Middle frontal gyrus (tissue), 1 donor: ENCODE measurements around the gene GON4L.
"Not testable (repeated sequence)": the region's sequence is repeated elsewhere in the genome, so short reads cannot be mapped to it uniquely, and the experiment has no call there.

ENCODE experiments used
- DNase-seq: peaks from one replicate; pipeline ENCODE4 v3.0.0-alpha.2; 2015; ENCODE audit warnings: low spot score; ENCODE audit errors: extremely low spot score

The GON4L gene

GRCh38 chr1:155759017-155759416 is 98.0 kb downstream of the GON4L start:
- DNase-seq: not testable (repeated sequence)

- DNase-seq: not testable (repeated sequence)
These were observed 108.9 kb downstream of the GON4L start for GRCh38 chr1:155748141-155748540.

DNA sequence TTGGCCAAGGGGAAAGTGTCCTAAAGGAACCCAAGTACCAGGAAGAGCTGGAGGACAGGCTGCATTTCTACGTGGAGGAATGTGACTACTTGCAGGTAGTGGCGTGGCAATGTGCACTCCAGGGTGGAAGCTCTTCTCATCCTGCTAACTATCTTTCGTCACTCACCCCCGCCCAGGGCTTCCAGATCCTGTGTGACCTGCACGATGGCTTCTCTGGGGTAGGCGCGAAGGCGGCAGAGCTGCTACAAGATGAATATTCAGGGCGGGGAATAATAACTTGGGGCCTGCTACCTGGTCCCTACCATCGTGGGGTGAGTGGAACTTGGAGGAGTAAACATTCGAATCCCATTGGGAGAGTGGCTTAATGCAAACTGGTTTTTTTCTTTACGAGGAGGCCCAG is 109.4 kb downstream of the GON4L start:
- not testable (repeated sequence) for DNase-seq

DNA sequence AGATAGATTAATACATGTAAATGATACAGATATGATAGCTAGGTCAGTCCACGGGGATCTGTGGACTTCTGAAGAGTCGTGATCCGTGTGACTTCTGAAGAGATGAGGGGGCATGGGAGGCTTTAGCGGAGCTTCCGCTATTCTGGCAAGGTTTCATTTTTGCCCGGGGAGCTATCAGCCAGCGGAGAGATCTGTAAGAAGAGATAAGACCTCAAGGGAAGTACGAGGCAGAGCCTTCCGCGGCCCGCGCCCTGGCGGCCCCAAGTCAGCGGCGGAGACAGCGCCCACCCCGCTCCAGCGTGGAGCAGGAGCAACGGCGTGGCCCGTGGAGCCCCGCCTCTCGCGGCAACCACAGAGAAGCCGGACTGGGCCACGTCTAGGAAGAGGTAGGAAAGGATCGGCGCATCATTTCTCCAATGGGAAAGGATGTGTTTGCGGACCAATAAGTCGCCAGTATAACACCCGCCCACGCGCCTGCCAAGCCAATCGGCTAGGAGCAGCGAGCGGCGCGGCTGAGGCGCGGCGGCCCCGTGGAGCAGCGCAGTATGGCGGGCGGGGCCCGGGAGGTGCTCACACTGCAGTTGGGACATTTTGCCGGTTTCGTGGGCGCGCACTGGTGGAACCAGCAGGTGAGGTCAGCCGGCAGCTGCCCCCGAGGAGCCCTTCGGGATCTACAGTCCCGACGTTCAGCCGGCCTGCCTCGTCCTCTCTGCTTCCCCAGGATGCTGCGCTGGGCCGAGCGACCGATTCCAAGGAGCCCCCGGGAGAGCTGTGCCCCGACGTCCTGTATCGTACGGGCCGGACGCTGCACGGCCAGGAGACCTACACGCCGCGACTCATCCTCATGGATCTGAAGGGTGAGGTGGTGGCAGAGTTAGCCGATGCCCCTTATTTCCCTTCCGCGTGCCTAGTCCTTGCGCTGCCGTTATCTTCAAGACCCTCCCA is 111.5 kb downstream of the GON4L start:
- DNase-seq: peak; percentile 87

- DNase-seq: no peak
These were observed 112.2 kb downstream of the GON4L start for GRCh38 chr1:155744711-155745283.

DNA sequence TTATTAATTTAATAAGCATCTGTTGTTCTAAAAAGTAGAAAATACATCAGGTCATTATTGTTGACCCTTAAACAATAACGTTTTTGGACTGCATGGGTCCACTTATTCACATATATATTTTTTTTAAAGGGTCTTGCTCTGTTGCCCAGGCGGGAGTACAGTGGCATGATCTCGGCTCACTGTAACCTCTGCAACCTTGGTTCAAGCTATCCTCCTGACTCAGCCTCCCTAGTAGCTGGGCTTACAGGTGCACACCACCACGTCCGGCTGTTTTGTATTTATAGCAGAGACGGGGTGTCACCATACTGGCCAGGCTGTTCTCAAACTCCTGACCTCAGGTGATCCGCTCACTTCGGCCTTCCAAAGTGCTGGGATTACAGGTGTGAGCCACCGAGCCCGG is 115.1 kb downstream of the GON4L start:
- DNase-seq: no peak

- no peak for DNase-seq
These were observed 116.0 kb downstream of the GON4L start for GRCh38 chr1:155740995-155741394.

- DNase-seq: peak; percentile 36
These were observed 127.7 kb downstream of the GON4L start for GRCh38 chr1:155729031-155729898.

DNA sequence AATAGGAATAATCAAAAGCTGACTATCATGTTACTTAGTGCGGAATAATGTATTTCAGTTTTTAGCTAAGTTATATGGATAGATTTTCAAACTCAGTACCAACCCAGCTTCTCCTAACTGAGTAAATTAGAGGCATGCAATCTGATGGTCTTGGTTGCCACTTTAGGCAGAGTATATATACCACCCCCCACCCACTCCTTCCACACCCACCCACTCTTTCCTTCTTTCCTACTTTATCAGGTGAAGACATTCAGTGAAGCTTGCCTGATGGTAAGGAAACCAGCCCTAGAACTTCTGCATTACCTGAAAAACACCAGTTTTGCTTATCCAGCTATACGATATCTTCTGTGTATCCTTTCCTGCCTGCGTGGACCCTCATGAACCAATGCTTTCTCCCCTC is 131.9 kb downstream of the GON4L start:
- DNase-seq: no peak

GRCh38 chr1:155719703-155720102 is 137.3 kb downstream of the GON4L start:
- DNase-seq: no peak

DNA sequence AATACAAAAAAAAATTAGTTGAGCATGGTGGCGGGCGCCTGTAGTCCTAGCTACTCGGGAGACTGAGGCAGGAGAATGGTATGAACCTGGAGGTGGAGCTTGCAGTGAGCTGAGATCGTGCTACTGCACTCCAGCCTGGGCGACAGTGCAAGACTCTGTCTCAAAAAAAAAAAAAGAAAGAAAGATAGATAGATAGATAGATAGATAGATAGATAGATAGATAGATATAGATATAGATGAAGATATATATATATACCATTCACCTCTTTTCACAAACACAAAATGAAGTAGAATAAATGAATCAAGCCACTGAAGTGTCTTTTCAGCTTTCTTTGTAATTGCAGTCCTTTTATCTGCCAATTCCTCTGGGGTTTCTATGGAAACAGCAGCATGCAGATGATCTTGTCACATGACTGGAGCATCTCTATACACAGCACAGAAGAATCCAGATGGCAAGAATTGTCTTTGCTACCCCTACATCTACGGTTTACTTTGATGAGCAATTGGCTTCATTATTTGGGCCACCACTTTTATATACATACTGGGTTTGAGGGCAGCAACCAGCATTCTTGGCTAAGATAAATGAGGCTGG is 138.4 kb downstream of the GON4L start:
- not testable (repeated sequence) for DNase-seq

DNA sequence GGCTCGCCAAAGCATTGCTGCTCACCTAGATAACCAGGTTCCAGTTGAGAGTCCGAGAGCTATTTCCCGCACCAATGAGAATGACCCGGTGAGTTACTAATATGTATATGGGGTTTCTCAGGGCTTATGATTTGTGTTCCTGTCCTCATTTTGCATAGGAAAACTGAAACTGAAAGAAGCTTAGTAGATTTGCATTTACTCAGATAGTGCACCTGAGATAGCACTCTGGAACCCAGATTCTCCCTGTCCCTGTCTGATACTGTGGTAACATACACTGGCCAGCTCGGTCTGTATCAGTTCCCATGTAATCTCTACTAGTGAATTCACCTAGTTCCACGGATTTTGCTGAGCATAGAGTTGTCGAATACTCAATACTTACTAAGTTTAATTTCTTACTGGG is 140.0 kb downstream of the GON4L start:
- DNase-seq: no peak

- DNase-seq: no peak
These were observed 141.2 kb downstream of the GON4L start for GRCh38 chr1:155715777-155716176.

DNA sequence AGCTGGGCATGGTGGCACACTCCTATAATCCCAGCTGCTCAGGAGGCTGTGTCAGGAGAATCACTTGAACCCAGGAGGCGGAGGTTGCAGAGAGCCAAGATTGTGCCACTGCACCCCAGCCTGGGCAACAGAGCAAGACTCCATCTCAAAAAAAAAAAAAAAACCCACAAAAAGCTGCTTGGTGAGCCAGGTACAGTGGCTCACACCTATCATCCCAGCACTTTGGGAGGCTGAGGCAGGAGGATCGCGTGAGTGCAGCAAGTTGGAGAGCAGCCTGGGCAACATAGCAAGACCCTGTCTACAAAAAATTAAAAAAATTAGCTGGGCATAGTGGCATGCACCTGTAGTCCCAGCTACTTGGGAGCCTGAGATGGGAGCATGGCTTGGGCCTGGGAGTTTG is 142.0 kb downstream of the GON4L start:
- DNase-seq: not testable (repeated sequence)

DNA sequence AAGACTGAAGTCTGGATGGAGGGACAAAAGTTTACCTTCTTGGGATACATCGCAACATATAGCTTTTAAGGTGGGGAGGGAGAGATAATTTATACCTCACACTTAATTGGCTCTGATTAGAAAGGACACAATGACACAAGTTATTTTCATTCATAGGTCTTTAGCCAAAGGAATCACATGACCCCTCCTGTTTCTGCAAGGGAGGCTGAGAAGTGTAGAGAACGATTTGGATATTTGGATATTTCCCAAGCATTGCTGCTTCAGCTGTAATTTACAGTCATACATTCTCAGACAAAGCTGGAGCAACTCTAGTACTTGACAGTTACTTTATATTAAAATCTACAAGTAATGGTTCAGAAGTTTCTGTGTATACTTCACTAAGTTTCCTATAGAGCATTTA is 143.9 kb downstream of the GON4L start:
- no peak for DNase-seq

DNA sequence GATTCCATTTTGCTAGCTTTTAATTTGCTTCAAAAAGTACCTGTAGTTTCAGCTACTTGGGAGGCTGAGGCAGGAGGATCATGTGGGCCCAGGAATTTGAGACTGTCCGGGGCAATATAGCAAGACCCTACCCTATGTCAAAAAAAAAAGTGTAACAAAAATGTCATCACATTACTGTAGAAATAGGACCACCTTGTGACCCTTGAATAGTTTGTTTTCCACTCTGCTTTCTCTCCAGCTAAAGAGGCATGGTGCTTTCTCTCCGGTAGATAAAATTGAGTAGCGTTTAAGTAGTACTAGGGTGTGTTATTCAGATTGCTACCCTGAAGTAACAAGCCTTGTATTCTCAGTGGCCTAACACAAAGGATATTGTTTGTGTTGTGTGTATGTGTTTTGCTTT is 144.4 kb downstream of the GON4L start:
- not testable (repeated sequence) for DNase-seq

GRCh38 chr1:155711457-155711856 is 145.6 kb downstream of the GON4L start:
- DNase-seq: not testable (repeated sequence)

GRCh38 chr1:155709391-155709790 is 147.6 kb downstream of the GON4L start:
- no peak for DNase-seq

DNA sequence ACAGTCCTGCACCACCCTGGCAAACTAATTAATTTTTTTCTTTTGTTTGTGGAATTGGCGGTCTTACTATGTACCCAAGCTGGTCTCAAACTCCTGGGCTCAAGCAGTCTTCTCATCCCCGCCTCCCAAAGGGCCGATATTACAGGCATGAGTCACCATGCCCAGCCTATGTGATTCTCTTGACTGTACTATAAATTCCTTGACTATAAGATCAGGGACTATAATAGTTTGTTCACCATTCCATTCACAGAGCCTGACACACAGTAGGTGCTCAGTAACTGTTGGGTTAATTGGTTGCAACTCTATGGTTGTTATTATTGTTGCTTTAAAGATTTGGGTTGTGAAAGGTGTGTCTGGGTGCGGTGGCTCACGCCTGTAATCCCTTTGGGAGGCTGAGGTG is 150.9 kb downstream of the GON4L start:
- no peak for DNase-seq

DNA sequence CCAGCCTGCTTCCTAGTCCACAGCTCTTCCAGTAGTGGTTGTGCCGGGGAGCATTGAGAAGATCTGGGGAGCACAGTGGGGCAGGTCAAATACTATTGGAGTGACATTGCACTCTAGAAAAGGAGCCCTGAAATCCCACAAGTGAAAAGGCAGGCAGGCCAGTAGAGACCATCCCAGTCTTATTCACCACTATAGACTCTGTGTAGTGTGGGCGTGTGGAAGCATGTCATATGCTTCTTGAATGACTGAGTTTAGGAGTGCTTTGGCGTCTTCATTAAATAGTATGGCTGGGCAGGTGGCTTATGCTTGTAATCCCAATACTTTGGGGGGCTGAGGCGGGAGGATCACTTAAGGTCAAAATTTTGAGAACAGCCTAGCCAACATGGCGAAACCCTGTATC is 152.6 kb downstream of the GON4L start:
- DNase-seq: not testable (repeated sequence)

GRCh38 chr1:155703216-155703615 is 153.8 kb downstream of the GON4L start:
- DNase-seq: no peak
